Kidney capillary endothelial cell (primary cell): ENCODE results near the gene LRMDA.

Experiments
- DNase-seq: peaks from one replicate; pipeline ENCODE4 v3.0.0-alpha.2; 2018; ENCODE audit warnings: low spot score

Gene LRMDA

GRCh38 chr10:75402486-75403143, 28.8 kb upstream of the LRMDA start:
- no peak for DNase-seq

GRCh38 chr10:75403144-75403938, 28.1 kb upstream of the LRMDA start:
- peak; percentile 15 for DNase-seq

- DNase-seq: no peak
These were observed 27.2 kb upstream of the LRMDA start for GRCh38 chr10:75403939-75404814.

GRCh38 chr10:75404815-75405597, 26.4 kb upstream of the LRMDA start:
- no peak for DNase-seq

GRCh38 chr10:75405598-75406461, 25.6 kb upstream of the LRMDA start:
- DNase-seq: no peak

- no peak for DNase-seq
These were observed 24.8 kb upstream of the LRMDA start for GRCh38 chr10:75406462-75407223.

- no peak for DNase-seq
These were observed 24.2 kb upstream of the LRMDA start for GRCh38 chr10:75407224-75407712.

GRCh38 chr10:75407713-75408508, 23.5 kb upstream of the LRMDA start:
- DNase-seq: peak; percentile 48

- DNase-seq: no peak
These were observed 22.9 kb upstream of the LRMDA start for GRCh38 chr10:75408509-75408875.

- DNase-seq: peak; percentile 42
These were observed 22.2 kb upstream of the LRMDA start for GRCh38 chr10:75408911-75409885.

- no peak for DNase-seq
These were observed 21.1 kb upstream of the LRMDA start for GRCh38 chr10:75410132-75411005.

- no peak for DNase-seq
These were observed 16.9 kb upstream of the LRMDA start for GRCh38 chr10:75414527-75414926.

- DNase-seq: no peak
These were observed 13.9 kb upstream of the LRMDA start for GRCh38 chr10:75417522-75417927.

GRCh38 chr10:75418293-75418692, 13.1 kb upstream of the LRMDA start:
- no peak for DNase-seq

- no peak for DNase-seq
These were observed 12.7 kb upstream of the LRMDA start for GRCh38 chr10:75418712-75419111.

GRCh38 chr10:75422913-75423312, 8.5 kb upstream of the LRMDA start:
- no peak for DNase-seq

GRCh38 chr10:75424571-75424970, 6.9 kb upstream of the LRMDA start:
- DNase-seq: no peak
